GM18861 (cell line): ENCODE data around the gene RAB3C.

ENCODE experiments used
- ATAC-seq: cut with Tn5 transposase; IDR thresholded peaks from one replicate; pipeline ENCODE4 v1.9.1; 2021; ENCODE audit not compliant: unreplicated experiment

The RAB3C gene

GRCh38 chr5:58860680-58861079, 277.8 kb downstream of the RAB3C start:
- ATAC-seq = no peak

GRCh38 chr5:58868931-58869330, 286.1 kb downstream of the RAB3C start:
- no peak for ATAC-seq

- ATAC-seq = peak; percentile 67
Observed at GRCh38 chr5:58871648-58872242, 288.9 kb downstream of the RAB3C start.

GRCh38 chr5:58872670-58873273, 289.9 kb downstream of the RAB3C start:
- no peak for ATAC-seq

- ATAC-seq = no peak
Observed at GRCh38 chr5:58875599-58875998, 292.7 kb downstream of the RAB3C start.

GRCh38 chr5:58885260-58885659, 302.4 kb downstream of the RAB3C start:
- peak; percentile 87 for ATAC-seq

- peak; percentile 64 for ATAC-seq
Observed at GRCh38 chr5:58886315-58887207, 303.7 kb downstream of the RAB3C start.

GRCh38 chr5:58887311-58887710, 304.4 kb downstream of the RAB3C start:
- no peak for ATAC-seq

- ATAC-seq = no peak
Observed at GRCh38 chr5:58887721-58888409, 305.0 kb downstream of the RAB3C start.

GRCh38 chr5:58890265-58890664, 307.4 kb downstream of the RAB3C start:
- ATAC-seq = no peak

GRCh38 chr5:58890701-58891085, 307.8 kb downstream of the RAB3C start:
- ATAC-seq = no peak

GRCh38 chr5:58891086-58891970, 308.5 kb downstream of the RAB3C start:
- no peak for ATAC-seq

GRCh38 chr5:58891971-58892343, 309.1 kb downstream of the RAB3C start:
- no peak for ATAC-seq

- ATAC-seq = no peak
Observed at GRCh38 chr5:58893551-58893950, 310.7 kb downstream of the RAB3C start.

- ATAC-seq = no peak
Observed at GRCh38 chr5:58898006-58898405, 315.1 kb downstream of the RAB3C start.

GRCh38 chr5:58898538-58898937, 315.7 kb downstream of the RAB3C start:
- no peak for ATAC-seq

GRCh38 chr5:58901271-58901670, 318.4 kb downstream of the RAB3C start:
- no peak for ATAC-seq

GRCh38 chr5:58902305-58902704, 319.4 kb downstream of the RAB3C start:
- ATAC-seq = no peak

GRCh38 chr5:58902765-58903164, 319.9 kb downstream of the RAB3C start:
- ATAC-seq = no peak

- no peak for ATAC-seq
Observed at GRCh38 chr5:58904737-58905136, 321.9 kb downstream of the RAB3C start.

- ATAC-seq = no peak
Observed at GRCh38 chr5:58905944-58906343, 323.1 kb downstream of the RAB3C start.
